Ovary (tissue), 9 donors: ENCODE measurements around the gene MAN1C1. TPM values are rescaled to one million over a fixed set of nuclear protein-coding genes. Genes with fewer than 3 reads are reported as not detected.

ENCODE experiments used
- DNase-seq, 5 donors: peaks; one replicate each; pipeline ENCODE4 v3.0.0-alpha.2; 2019 to 2020
- H3K27ac ChIP-seq, 2 donors: fragments of 200-600 bp; one replicate each; pipeline versions ENCODE4 v1.5.1 to v1.8.0; 2019 to 2022
- H3K27me3 ChIP-seq: fragments of 200-600 bp; one replicate; pipeline ENCODE4 v1.8.0; 2022
- H3K36me3 ChIP-seq: fragments of 200-600 bp; sonication (generic); one replicate; pipeline ENCODE4 v1.5.1; 2019
- H3K4me1 ChIP-seq: one replicate; pipeline ENCODE4 v1.8.1; 2013; ENCODE audit warnings: mild to moderate bottlenecking, moderate library complexity; ENCODE audit not compliant: insufficient read depth
- H3K4me3 ChIP-seq: fragments of 200-600 bp; sonication (generic); one replicate; pipeline ENCODE4 v1.5.1; 2017
- H3K9me3 ChIP-seq, 2 donors: fragments of 200-600 bp in 1 of 2; sonication (generic) in 1 of 2; one replicate each; pipeline versions ENCODE4 v1.5.1 to v1.8.1; 2013 to 2019; ENCODE audit warnings: mild to moderate bottlenecking in 1 of 2, moderate library complexity in 1 of 2
- EP300 ChIP-seq: sonication (generic); formaldehyde crosslinking; IDR thresholded peaks from one replicate; pipeline ENCODE4 v1.6.1; 2017; ENCODE audit warnings: antibody characterized with exemption
- POLR2A ChIP-seq: fragments of 450-650 bp; IDR thresholded peaks from one replicate; pipeline ENCODE4 v1.6.1; 2017; ENCODE audit warnings: antibody characterized with exemption, mild to moderate bottlenecking, moderate library complexity
- WGBS, 3 donors: extraction: QIAGEN DNeasy Blood & Tissue Kit in 1 of 3; methylation state at CpG; one replicate each; pipeline versions ENCODE4 v1.1.5 to v1.1.7; 2013 to 2017; 5-methylcytosine and 5-hydroxymethylcytosine counted together
- intact Hi-C, 4 donors: fragments of 100-400 bp; cut with DNase I; formaldehyde crosslinking; loops; one replicate each; pipeline versions ENCODE4 v1.11.0 to v1.15.1; 2022 to 2023
- polyA plus RNA-seq, 2 donors: library from polyadenylated mRNA; stranded (reverse); fragments of 200-250 nt in 1 of 2; fragments of 350-450 nt in 1 of 2; fragmentation: Illumina TruSeq in 1 of 2; extraction: RNeasy Lipid Tissue Mini Kit (QIAGEN cat#74804) in 1 of 2; gene quantifications; one replicate each; pipeline ENCODE4 v1.2.3, GENCODE V29; 2013 to 2014
- total RNA-seq, 7 donors: library from RNA; depleted of rRNA in 2 of 7; stranded (reverse); fragments of >200 nt in 2 of 7; fragmentation: NEBNext Ultra II Directional in 3 of 7; extraction: Animal tissue kit (Norgen Biotek cat#: 25700) in 3 of 7; gene quantifications; one replicate each; pipeline versions ENCODE4 v1.1.0 to v1.2.4, GENCODE V29; 2016 to 2023
- TF ChIP-seq, protein P1 (sequence below), 3 donors: fragments of 450-650 bp in 2 of 3; fragments of 200-600 bp in 1 of 3; IDR thresholded peaks; one replicate each; pipeline versions ENCODE4 v1.5.1 to v1.8.0; 2016 to 2022; ENCODE audit warnings: antibody characterized with exemption in 3 of 3, mild to moderate bottlenecking in 1 of 3
- donor health status: DM: no; HTN: no; CAD: no; lungs with moderate emphysema.
- donor health status: DM: no; HTN: no; CAD: no.
- donor health status: Bipolar disorder and iron deficiency.
- donor health status: DM: yes; HTN: yes; CAD: no.
- donor health status: DM: no; HTN: no; CAD: no.
- donor health status: DM: yes; HTN: yes; CAD: no.

The MAN1C1 gene
- total and polyA plus RNA-seq, 9 donors, result 18.0 to 59.2 (median 33.1) TPM

GRCh38 chr1:25774921-25775771 is 158.6 kb downstream of the MAN1C1 start:
- H3K27me3 ChIP-seq, result no peaks in the 10 kb centered on the region
- no peak overlapping the region for H3K27ac ChIP-seq
- no peaks in the 10 kb centered on the region for H3K9me3 ChIP-seq
- TF ChIP-seq POLR2A, result no peak
- TF ChIP-seq EP300, result no peak
- TF ChIP-seq, protein P1, sequence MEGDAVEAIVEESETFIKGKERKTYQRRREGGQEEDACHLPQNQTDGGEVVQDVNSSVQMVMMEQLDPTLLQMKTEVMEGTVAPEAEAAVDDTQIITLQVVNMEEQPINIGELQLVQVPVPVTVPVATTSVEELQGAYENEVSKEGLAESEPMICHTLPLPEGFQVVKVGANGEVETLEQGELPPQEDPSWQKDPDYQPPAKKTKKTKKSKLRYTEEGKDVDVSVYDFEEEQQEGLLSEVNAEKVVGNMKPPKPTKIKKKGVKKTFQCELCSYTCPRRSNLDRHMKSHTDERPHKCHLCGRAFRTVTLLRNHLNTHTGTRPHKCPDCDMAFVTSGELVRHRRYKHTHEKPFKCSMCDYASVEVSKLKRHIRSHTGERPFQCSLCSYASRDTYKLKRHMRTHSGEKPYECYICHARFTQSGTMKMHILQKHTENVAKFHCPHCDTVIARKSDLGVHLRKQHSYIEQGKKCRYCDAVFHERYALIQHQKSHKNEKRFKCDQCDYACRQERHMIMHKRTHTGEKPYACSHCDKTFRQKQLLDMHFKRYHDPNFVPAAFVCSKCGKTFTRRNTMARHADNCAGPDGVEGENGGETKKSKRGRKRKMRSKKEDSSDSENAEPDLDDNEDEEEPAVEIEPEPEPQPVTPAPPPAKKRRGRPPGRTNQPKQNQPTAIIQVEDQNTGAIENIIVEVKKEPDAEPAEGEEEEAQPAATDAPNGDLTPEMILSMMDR (IDR thresholded peaks at IDR 0.05), result no peak
- intact Hi-C loops, result no loop called here
- DNase-seq, result no peak
- 78 to 80% (median 79%) methylated on average over 16 of the region's 16 CpGs for WGBS, 3 donors
- H3K4me1 ChIP-seq, result peaks cover 2% of the 10 kb centered on the region
- H3K36me3 ChIP-seq, result no peaks in the 10 kb centered on the region
- no peak overlapping the region for H3K4me3 ChIP-seq

DNA sequence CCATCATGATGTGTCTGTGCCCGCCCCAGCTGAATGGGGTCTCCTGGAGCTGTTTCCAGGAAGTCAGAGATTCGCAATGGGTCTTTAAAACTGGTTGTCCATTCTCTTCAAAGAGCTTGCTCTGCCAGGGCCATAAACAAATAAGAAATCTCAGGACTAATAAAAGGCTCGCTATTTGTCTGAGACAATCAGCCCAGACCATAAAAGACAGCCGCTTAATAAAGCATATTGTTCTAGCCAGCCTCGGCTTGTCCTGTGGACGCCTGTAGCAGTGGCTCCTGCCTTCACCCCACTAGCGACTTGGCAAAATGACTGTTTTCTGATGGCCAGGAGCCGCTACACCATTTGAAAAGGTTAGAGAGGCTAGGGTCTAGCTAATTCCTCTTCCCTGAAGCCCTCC is 162.8 kb downstream of the MAN1C1 start:
- H3K36me3 ChIP-seq, result no peaks in the 10 kb centered on the region
- intact Hi-C loops, result no loop called here
- 93 to 99% (median 98%) methylated on average over 8 of the region's 8 CpGs for WGBS, 3 donors

GRCh38 chr1:25779894-25780293 is 163.3 kb downstream of the MAN1C1 start:
- DNase-seq, result no peak
- TF ChIP-seq, protein P1 (IDR thresholded peaks at IDR 0.05), result no peak
- TF ChIP-seq EP300, result no peak
- no peak for TF ChIP-seq POLR2A
- intact Hi-C loops, result no loop called here
- Histone ChIP-seq H3K9me3 (no peaks in the 10 kb centered on the region), H3K36me3 (no peaks in the 10 kb centered on the region), H3K27ac (peak overlapping the region in 1 of 2 donors; percentile 19), H3K4me3 (no peak overlapping the region), H3K27me3 (no peaks in the 10 kb centered on the region), H3K4me1 (peaks cover 5% of the 10 kb centered on the region)
- WGBS, 3 donors, result 91 to 94% (median 92%) methylated on average over 4 of the region's 4 CpGs

More for the DNA sequence above, 162.8 kb downstream of the MAN1C1 start:
- no peak overlapping the region for H3K27ac ChIP-seq
- no peaks in the 10 kb centered on the region for H3K9me3 ChIP-seq
- no peaks in the 10 kb centered on the region for H3K27me3 ChIP-seq
- peaks cover 5% of the 10 kb centered on the region for H3K4me1 ChIP-seq
- TF ChIP-seq EP300 (no peak), POLR2A (no peak)
- TF ChIP-seq, protein P1 (IDR thresholded peaks at IDR 0.05), result no peak
- no peak overlapping the region for H3K4me3 ChIP-seq
- no peak for DNase-seq

GRCh38 chr1:25780318-25781129 is 163.9 kb downstream of the MAN1C1 start:
- intact Hi-C loops, result no loop called here
- Histone ChIP-seq H3K27me3 (no peaks in the 10 kb centered on the region), H3K4me1 (peaks cover 5% of the 10 kb centered on the region), H3K9me3 (no peaks in the 10 kb centered on the region), H3K36me3 (no peaks in the 10 kb centered on the region), H3K4me3 (no peak overlapping the region), H3K27ac (peak overlapping the region in 1 of 2 donors; percentile 19)
- peak in 4 of 5 donors; percentile 55 to 67 (median 60) for DNase-seq
- no peak for TF ChIP-seq EP300
- no peak for TF ChIP-seq POLR2A
- TF ChIP-seq, protein P1 (IDR thresholded peaks at IDR 0.05), result no peak
- 38 to 49% (median 42%) methylated on average over 14 of the region's 14 CpGs for WGBS, 3 donors
